ENCODE data around the gene RPTOR.

- TF ChIP-seq CTCF (IDR thresholded peaks at IDR 0.05; ENCODE audit: insufficient read depth, low read depth, low read length) (no peak), EZH2 (IDR thresholded peaks at IDR 0.05; ENCODE audit: insufficient read depth, low read length) (no peak)
These were observed 371.6 kb downstream of the RPTOR start for GRCh38 chr17:80916246-80916645.
